ENCODE results near the gene NEDD8.

Gene NEDD8

GRCh38 chr14:24177041-24177825 is 54.9 kb downstream of the NEDD8 start:
- no peak for DNase-seq

GRCh38 chr14:24176599-24176998 is 55.6 kb downstream of the NEDD8 start:
- no peak for DNase-seq

GRCh38 chr14:24172871-24173281 is 59.3 kb downstream of the NEDD8 start:
- DNase-seq: no peak

- DNase-seq: no peak
Measured at GRCh38 chr14:24172261-24172860, 59.8 kb downstream of the NEDD8 start.

- DNase-seq: peak; percentile 98
Measured at GRCh38 chr14:24171422-24172260, 60.5 kb downstream of the NEDD8 start, which contains the start of gene REC8. Gene REC8, plus strand, starts transcription at chr14:24172080. Its CDS starts 473 bp downstream, at chr14:24172553.

- no peak for DNase-seq
Measured at GRCh38 chr14:24167469-24168114, 64.6 kb downstream of the NEDD8 start.
